K562 (cell line): Measurements from ENCODE around the gene CD101. TPM values are rescaled to one million over a fixed set of nuclear protein-coding genes. Genes with fewer than 3 reads are reported as not detected.

Experiments
- ATAC-seq: fragments of 200-7000 bp; cut with Tn5 transposase; 3 replicates; pipeline ENCODE4 v1.9.1; 2020; ENCODE audit warnings: moderate library complexity
- BruUV-seq: library from RNA; stranded (reverse); fragments of 400-500 nt; replicated peaks from 2 replicates; lab custom pipeline; 2021; lab: Mats Ljungman, UMichigan
- CTCF ChIA-PET: fragments of 300-600 bp; formaldehyde crosslinking; extraction: SDS; loops from one replicate; lab custom pipeline; 2021; ENCODE audit warnings: low intra/inter-chr PET ratio; lab: Yijun Ruan, JAX
- POLR2A ChIA-PET: fragments of 300-600, 350-650 bp; sonication (Branson Sonifier 250); formaldehyde crosslinking; extraction: SDS; loops from one replicate; lab custom pipeline; 2021; ENCODE audit warnings: antibody characterized with exemption, inconsistent platforms; lab: Yijun Ruan, JAX
- DNase-seq, 4 experiments: peaks; one replicate each; pipeline versions ENCODE4 v3.0.0 to v3.0.0-alpha.2; 2011 to 2018; ENCODE audit warnings: low spot score in 3 of 4, mixed read lengths in 3 of 4; ENCODE audit errors: extremely low read depth in 1 of 4
- FAIRE-seq: peaks from 2 replicates; lab custom pipeline; 2011; peaks lifted over from hg19 to GRCh38; lab: Jason Lieb, UNC
- H2AFZ ChIP-seq: 2 replicates; pipeline ENCODE4 v1.6.0; 2011; ENCODE audit warnings: low read depth, low read length, control low read depth, inconsistent platforms
- H3K27ac ChIP-seq: fragments of 200-600 bp; 3 replicates; pipeline ENCODE4 v1.8.0; 2011; ENCODE audit warnings: low read depth, mild to moderate bottlenecking, control low read depth, inconsistent platforms, low read length, moderate library complexity, mixed read lengths; ENCODE audit errors: extremely low read depth
- H3K27me3 ChIP-seq, 2 experiments: fragments of 300-600 bp in 1 of 2; 2 replicates in 1 of 2; 3 replicates in 1 of 2; pipeline versions ENCODE4 v1.6.0 to v1.8.0; 2011; ENCODE audit warnings: inconsistent platforms in 2 of 2, low read length in 2 of 2, mild to moderate bottlenecking in 1 of 2, mixed read lengths in 1 of 2, moderate library complexity in 1 of 2; ENCODE audit not compliant: control insufficient read depth in 2 of 2, insufficient read depth in 2 of 2
- H3K36me3 ChIP-seq: fragments of 300-600 bp; 3 replicates; pipeline ENCODE4 v1.8.0; 2011; ENCODE audit warnings: mild to moderate bottlenecking, low read length, inconsistent platforms; ENCODE audit not compliant: control insufficient read depth, insufficient read depth
- H3K4me1 ChIP-seq, 2 experiments: fragments of 200-600 bp in 1 of 2; replicated peaks in 1 of 2; 2 replicates in 1 of 2; 3 replicates in 1 of 2; pipeline versions ENCODE4 v1.5.1 to v1.8.0; 2011; ENCODE audit warnings: inconsistent platforms in 2 of 2, low read length in 2 of 2, mild to moderate bottlenecking in 1 of 2, mixed read lengths in 1 of 2, moderate library complexity in 1 of 2; ENCODE audit not compliant: control insufficient read depth in 2 of 2, insufficient read depth in 2 of 2
- H3K4me2 ChIP-seq: 2 replicates; pipeline ENCODE4 v1.6.1; 2011; ENCODE audit warnings: low read length, control low read depth, inconsistent platforms, mixed read lengths; ENCODE audit not compliant: insufficient read depth
- H3K4me3 ChIP-seq: fragments of 200-600 bp; sonication (generic), shearing (Covaris generic); 2 replicates; pipeline ENCODE4 v1.5.1; 2016; ENCODE audit warnings: control low read depth, inconsistent platforms
- H3K79me2 ChIP-seq: fragments of 200-600 bp; 3 replicates; pipeline ENCODE4 v1.8.0; 2011; ENCODE audit warnings: low read length, inconsistent platforms; ENCODE audit not compliant: control insufficient read depth, insufficient read depth
- H3K9ac ChIP-seq, 2 experiments: 2 replicates each; pipeline versions ENCODE4 v1.6.0 to v1.6.1; 2011; ENCODE audit warnings: low read depth in 2 of 2, low read length in 2 of 2, control low read depth in 1 of 2, inconsistent platforms in 1 of 2, mild to moderate bottlenecking in 1 of 2, mixed read lengths in 1 of 2; ENCODE audit not compliant: insufficient read depth in 1 of 2
- H3K9me1 ChIP-seq: one replicate; pipeline ENCODE4 v1.6.0; 2011; ENCODE audit warnings: inconsistent platforms, mild to moderate bottlenecking, low read length, moderate library complexity; ENCODE audit not compliant: control insufficient read depth, insufficient read depth
- H3K9me3 ChIP-seq: replicated peaks from 2 replicates; pipeline ENCODE4 v1.5.1; 2011; ENCODE audit warnings: low read depth, low read length, inconsistent platforms; ENCODE audit not compliant: control insufficient read depth, insufficient read depth
- H4K20me1 ChIP-seq: replicated peaks from 2 replicates; pipeline ENCODE4 v1.6.1; 2011; ENCODE audit warnings: low read length, inconsistent platforms, mixed read lengths; ENCODE audit not compliant: control insufficient read depth, insufficient read depth
- CHD2 ChIP-seq: IDR thresholded peaks from 2 replicates; pipeline ENCODE4 v1.6.1; 2011; ENCODE audit warnings: low read depth, low read length
- DIDO1 ChIP-seq: fragments of 450-650 bp; IDR thresholded peaks from 2 replicates; pipeline ENCODE4 v1.6.1; 2016; ENCODE audit warnings: low read depth, missing biosample characterization, missing genetic modification characterization
- HMGN3 ChIP-seq: IDR thresholded peaks from 2 replicates; pipeline ENCODE4 v1.6.1; 2011; ENCODE audit warnings: borderline replicate concordance, low read depth, mild to moderate bottlenecking, mixed read lengths, low read length; ENCODE audit not compliant: insufficient read length; ENCODE audit errors: extremely low read depth
- KLF6 ChIP-seq: fragments of 250-450 bp; sonication (Bioruptor Pico); IDR thresholded peaks from 2 replicates; pipeline ENCODE4 v1.4.0; 2020; ENCODE audit warnings: mild to moderate bottlenecking, moderate library complexity, borderline replicate concordance
- MYNN ChIP-seq, 2 experiments: sonication (generic); formaldehyde crosslinking in 1 of 2; IDR thresholded peaks; 2 replicates each; pipeline versions ENCODE4 v1.5.0 to v1.6.1; 2016 to 2020; ENCODE audit warnings: antibody characterized with exemption in 1 of 2, missing genetic modification reagents in 1 of 2
- NFIC ChIP-seq: fragments of 450-650 bp; IDR thresholded peaks from 2 replicates; pipeline ENCODE4 v1.6.1; 2017; ENCODE audit warnings: mild to moderate bottlenecking, inconsistent platforms
- PCBP2 ChIP-seq: fragments of 200-400 bp; formaldehyde crosslinking; IDR thresholded peaks from 2 replicates; pipeline ENCODE4 v1.6.1; 2018; ENCODE audit warnings: low read length, low read depth, mild to moderate bottlenecking, moderate library complexity; ENCODE audit not compliant: poor library complexity, severe bottlenecking
- ZNF668 ChIP-seq: fragments of 250-450 bp; sonication (Bioruptor Pico); IDR thresholded peaks from 2 replicates; pipeline ENCODE4 v1.8.0; 2022; ENCODE audit warnings: mild to moderate bottlenecking, inconsistent platforms
- WGBS: fragments of 100-300 bp; shearing (Covaris generic); methylation state at CpG from one replicate; pipeline ENCODE4 v1.1.6; 2016; ENCODE audit warnings: low coverage, mixed read lengths; ENCODE audit not compliant: insufficient coverage; ENCODE audit errors: missing lambda C conversion rate; 5-methylcytosine and 5-hydroxymethylcytosine counted together
- in situ Hi-C: fragments of 300-500 bp; cut with MboI; formaldehyde crosslinking; loops from 4 replicates; pipeline ENCODE4 v1.15.0; 2018; ENCODE audit warnings: inconsistent platforms, mixed read lengths
- intact Hi-C: fragments of 100-400 bp; cut with micrococcal nuclease; formaldehyde crosslinking; loops from 2 replicates; pipeline ENCODE4 v1.14.2; 2022
- polyA plus RNA-seq, 8 experiments: library from polyadenylated mRNA; depleted of rRNA in 4 of 8; stranded (reverse) in 5 of 8; unstranded in 3 of 8; fragments of >200 nt; fragmentation: Nextera tagmentation in 2 of 8; fragmentation: Illumina TruSeq in 1 of 8; extraction: Ambion mirVana in 2 of 8; extraction: Trizol in 1 of 8; gene quantifications; 2 replicates each; pipeline versions ENCODE4 v1.2.1 to v1.2.3, GENCODE V29; 2011 to 2014; ENCODE audit warnings: inconsistent platforms in 1 of 8, missing spikeins in 1 of 8
- total RNA-seq, 7 experiments: library from RNA; depleted of rRNA in 6 of 7; stranded (reverse); fragments of >200 nt in 6 of 7; fragmentation: Illumina TruSeq in 2 of 7; extraction: Trizol in 2 of 7; gene quantifications; 2 replicates each; pipeline versions ENCODE4 v1.2.1 to v1.2.3, GENCODE V29; 2011 to 2021; ENCODE audit warnings: low replicate concordance in 1 of 7
- TF ChIP-seq, protein P1 (sequence below): fragments of 250-450 bp; sonication (Bioruptor Pico); IDR thresholded peaks from 2 replicates; pipeline ENCODE4 v1.8.0; 2022; ENCODE audit warnings: inconsistent platforms
- TF ChIP-seq, protein P2 (sequence below): fragments of 450-650 bp; formaldehyde crosslinking; IDR thresholded peaks from 2 replicates; pipeline ENCODE4 v1.4.0; 2020; ENCODE audit warnings: mild to moderate bottlenecking, moderate library complexity
- TF ChIP-seq, protein P3 (sequence below), 2 experiments: fragments of 150-350 bp in 1 of 2; IDR thresholded peaks; 2 replicates each; pipeline ENCODE4 v1.6.1; 2012 to 2016; ENCODE audit warnings: low read depth in 2 of 2, low read length in 2 of 2, mild to moderate bottlenecking in 1 of 2, moderate library complexity in 1 of 2
- TF ChIP-seq, protein P4 (sequence below): fragments of 450-650 bp; IDR thresholded peaks from 2 replicates; pipeline ENCODE4 v1.6.1; 2017; ENCODE audit warnings: antibody characterized with exemption

CD101 gene
- total and polyA plus RNA-seq, 9 of the 15 experiments (the other 6 are each of a cell fraction or from before 2014, with no cell fraction given), result 0.04 to 1.1 (median 0.20) TPM

DNA sequence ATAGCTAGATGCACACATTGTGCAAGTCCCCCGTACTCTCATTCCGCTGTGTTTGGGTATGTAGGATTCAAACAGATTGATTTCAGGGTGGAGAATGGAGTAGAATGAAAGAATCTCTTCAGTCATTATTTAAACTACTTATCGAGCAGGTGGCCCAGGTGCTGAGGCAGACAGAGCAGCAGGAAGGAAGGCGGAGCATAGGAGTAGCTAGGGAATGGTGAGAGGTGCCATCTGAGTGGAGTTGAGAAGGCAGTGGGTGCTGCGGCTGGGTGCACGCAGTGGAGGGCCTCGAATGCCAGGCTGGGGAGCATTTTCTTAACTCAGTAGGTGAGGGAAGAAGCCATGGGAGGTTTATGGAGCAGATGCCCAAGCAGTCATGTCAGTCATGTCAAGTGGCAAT is 45.2 kb upstream of the CD101 start:
- H3K4me3 ChIP-seq, result no peak overlapping the region
- 84% methylated on average over 7 of the region's 7 CpGs for WGBS

More for the DNA sequence above, 45.2 kb upstream of the CD101 start:
- TF ChIP-seq, protein P1, sequence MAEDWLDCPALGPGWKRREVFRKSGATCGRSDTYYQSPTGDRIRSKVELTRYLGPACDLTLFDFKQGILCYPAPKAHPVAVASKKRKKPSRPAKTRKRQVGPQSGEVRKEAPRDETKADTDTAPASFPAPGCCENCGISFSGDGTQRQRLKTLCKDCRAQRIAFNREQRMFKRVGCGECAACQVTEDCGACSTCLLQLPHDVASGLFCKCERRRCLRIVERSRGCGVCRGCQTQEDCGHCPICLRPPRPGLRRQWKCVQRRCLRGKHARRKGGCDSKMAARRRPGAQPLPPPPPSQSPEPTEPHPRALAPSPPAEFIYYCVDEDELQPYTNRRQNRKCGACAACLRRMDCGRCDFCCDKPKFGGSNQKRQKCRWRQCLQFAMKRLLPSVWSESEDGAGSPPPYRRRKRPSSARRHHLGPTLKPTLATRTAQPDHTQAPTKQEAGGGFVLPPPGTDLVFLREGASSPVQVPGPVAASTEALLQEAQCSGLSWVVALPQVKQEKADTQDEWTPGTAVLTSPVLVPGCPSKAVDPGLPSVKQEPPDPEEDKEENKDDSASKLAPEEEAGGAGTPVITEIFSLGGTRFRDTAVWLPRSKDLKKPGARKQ (CRISPR knock-in tag), result no peak
- TF ChIP-seq MYNN (IDR thresholded peaks at IDR 0.05) (no peak), MYNN (CRISPR knock-in tag; IDR thresholded peaks at IDR 0.05) (no peak), PCBP2 (no peak), NFIC (no peak), HMGN3 (no peak), DIDO1 (tag) (no peak), ZNF668 (CRISPR knock-in tag) (no peak), CHD2 (no peak), KLF6 (no peak)
- TF ChIP-seq, protein P2, sequence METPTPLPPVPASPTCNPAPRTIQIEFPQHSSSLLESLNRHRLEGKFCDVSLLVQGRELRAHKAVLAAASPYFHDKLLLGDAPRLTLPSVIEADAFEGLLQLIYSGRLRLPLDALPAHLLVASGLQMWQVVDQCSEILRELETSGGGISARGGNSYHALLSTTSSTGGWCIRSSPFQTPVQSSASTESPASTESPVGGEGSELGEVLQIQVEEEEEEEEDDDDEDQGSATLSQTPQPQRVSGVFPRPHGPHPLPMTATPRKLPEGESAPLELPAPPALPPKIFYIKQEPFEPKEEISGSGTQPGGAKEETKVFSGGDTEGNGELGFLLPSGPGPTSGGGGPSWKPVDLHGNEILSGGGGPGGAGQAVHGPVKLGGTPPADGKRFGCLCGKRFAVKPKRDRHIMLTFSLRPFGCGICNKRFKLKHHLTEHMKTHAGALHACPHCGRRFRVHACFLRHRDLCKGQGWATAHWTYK (CRISPR knock-in tag), result no peak
- TF ChIP-seq, protein P3, sequence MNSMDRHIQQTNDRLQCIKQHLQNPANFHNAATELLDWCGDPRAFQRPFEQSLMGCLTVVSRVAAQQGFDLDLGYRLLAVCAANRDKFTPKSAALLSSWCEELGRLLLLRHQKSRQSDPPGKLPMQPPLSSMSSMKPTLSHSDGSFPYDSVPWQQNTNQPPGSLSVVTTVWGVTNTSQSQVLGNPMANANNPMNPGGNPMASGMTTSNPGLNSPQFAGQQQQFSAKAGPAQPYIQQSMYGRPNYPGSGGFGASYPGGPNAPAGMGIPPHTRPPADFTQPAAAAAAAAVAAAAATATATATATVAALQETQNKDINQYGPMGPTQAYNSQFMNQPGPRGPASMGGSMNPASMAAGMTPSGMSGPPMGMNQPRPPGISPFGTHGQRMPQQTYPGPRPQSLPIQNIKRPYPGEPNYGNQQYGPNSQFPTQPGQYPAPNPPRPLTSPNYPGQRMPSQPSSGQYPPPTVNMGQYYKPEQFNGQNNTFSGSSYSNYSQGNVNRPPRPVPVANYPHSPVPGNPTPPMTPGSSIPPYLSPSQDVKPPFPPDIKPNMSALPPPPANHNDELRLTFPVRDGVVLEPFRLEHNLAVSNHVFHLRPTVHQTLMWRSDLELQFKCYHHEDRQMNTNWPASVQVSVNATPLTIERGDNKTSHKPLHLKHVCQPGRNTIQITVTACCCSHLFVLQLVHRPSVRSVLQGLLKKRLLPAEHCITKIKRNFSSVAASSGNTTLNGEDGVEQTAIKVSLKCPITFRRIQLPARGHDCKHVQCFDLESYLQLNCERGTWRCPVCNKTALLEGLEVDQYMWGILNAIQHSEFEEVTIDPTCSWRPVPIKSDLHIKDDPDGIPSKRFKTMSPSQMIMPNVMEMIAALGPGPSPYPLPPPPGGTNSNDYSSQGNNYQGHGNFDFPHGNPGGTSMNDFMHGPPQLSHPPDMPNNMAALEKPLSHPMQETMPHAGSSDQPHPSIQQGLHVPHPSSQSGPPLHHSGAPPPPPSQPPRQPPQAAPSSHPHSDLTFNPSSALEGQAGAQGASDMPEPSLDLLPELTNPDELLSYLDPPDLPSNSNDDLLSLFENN (IDR thresholded peaks at IDR 0.05; ENCODE audit: low read depth in 2 of 2, low read length in 2 of 2), result no peak
- TF ChIP-seq, protein P4, sequence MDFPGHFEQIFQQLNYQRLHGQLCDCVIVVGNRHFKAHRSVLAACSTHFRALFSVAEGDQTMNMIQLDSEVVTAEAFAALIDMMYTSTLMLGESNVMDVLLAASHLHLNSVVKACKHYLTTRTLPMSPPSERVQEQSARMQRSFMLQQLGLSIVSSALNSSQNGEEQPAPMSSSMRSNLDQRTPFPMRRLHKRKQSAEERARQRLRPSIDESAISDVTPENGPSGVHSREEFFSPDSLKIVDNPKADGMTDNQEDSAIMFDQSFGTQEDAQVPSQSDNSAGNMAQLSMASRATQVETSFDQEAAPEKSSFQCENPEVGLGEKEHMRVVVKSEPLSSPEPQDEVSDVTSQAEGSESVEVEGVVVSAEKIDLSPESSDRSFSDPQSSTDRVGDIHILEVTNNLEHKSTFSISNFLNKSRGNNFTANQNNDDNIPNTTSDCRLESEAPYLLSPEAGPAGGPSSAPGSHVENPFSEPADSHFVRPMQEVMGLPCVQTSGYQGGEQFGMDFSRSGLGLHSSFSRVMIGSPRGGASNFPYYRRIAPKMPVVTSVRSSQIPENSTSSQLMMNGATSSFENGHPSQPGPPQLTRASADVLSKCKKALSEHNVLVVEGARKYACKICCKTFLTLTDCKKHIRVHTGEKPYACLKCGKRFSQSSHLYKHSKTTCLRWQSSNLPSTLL, result no peak
- TF ChIP-seq, all 486 proteins: peak for 0
- FAIRE-seq (no peak), DNase-seq (no peak), ATAC-seq (no peak)
- no peaks in the 10 kb centered on the region for H3K79me2 ChIP-seq
- ChIA-PET CTCF (no interaction called here), POLR2A (no interaction called here)
- H2AFZ ChIP-seq, result no peak overlapping the region
- H3K9ac ChIP-seq, result no peak overlapping the region; a peak in 1 of 4 replicates
- no peaks in the 10 kb centered on the region for H3K27me3 ChIP-seq
- no peaks in the 10 kb centered on the region for H3K9me3 ChIP-seq
- BruUV-seq, result no TSS peak
- H4K20me1 ChIP-seq, result no peaks in the 10 kb centered on the region
- no peak overlapping the region for H3K4me2 ChIP-seq
- H3K36me3 ChIP-seq, result peaks cover 30% of the 10 kb centered on the region
- no peak overlapping the region for H3K27ac ChIP-seq
- no peaks in the 10 kb centered on the region for H3K9me1 ChIP-seq
- H3K4me1 ChIP-seq, result no peaks in the 10 kb centered on the region
- in situ Hi-C loops, result no loop called here
- intact Hi-C loops, result no loop called here
